ENCODE measurements around the gene N4BP3. TPM values are rescaled to one million over a fixed set of nuclear protein-coding genes. Genes with fewer than 3 reads are reported as not detected.

The N4BP3 gene
- total RNA-seq, 4 donors from 2014 or later, result 7.6 to 14.0 (median 11.7) TPM

GRCh38 chr5:178080056-178080455 is 33.3 kb upstream of the N4BP3 start:
- H3K4me3 ChIP-seq, result no peak overlapping the region
- no peaks in the 10 kb centered on the region for H3K9me3 ChIP-seq
- no peak overlapping the region for H3K27ac ChIP-seq
- TF ChIP-seq POLR2A (IDR thresholded peaks at IDR 0.05) (no peak), CTCF (IDR thresholded peaks at IDR 0.05) (no peak), EP300 (IDR thresholded peaks at IDR 0.05) (no peak), POLR2AphosphoS5 (IDR thresholded peaks at IDR 0.05) (no peak)
- no peaks in the 10 kb centered on the region for H3K36me3 ChIP-seq
- no peak for DNase-seq (ENCODE audit: low spot score in 2 of 2)
- H3K27me3 ChIP-seq, result peaks cover 15% of the 10 kb centered on the region
- peaks cover 5% of the 10 kb centered on the region for H3K4me1 ChIP-seq
- 72% methylated on average over 8 of the region's 8 CpGs for WGBS

- 83% methylated on average over 9 of the region's 9 CpGs for WGBS
- no peak for TF ChIP-seq POLR2AphosphoS5 (IDR thresholded peaks at IDR 0.05)
- TF ChIP-seq POLR2A (IDR thresholded peaks at IDR 0.05), result no peak
- no peak for TF ChIP-seq CTCF (IDR thresholded peaks at IDR 0.05)
- no peak for TF ChIP-seq EP300 (IDR thresholded peaks at IDR 0.05)
- Histone ChIP-seq H3K4me1 (peaks cover 5% of the 10 kb centered on the region), H3K27me3 (peaks cover 9% of the 10 kb centered on the region), H3K27ac (no peak overlapping the region), H3K9me3 (no peaks in the 10 kb centered on the region), H3K4me3 (no peak overlapping the region), H3K36me3 (no peaks in the 10 kb centered on the region)
- DNase-seq (ENCODE audit: low spot score in 2 of 2), result no peak
Observed at GRCh38 chr5:178080618-178081410, 32.5 kb upstream of the N4BP3 start.

- Histone ChIP-seq H3K4me1 (peaks cover 5% of the 10 kb centered on the region), H3K27ac (no peak overlapping the region), H3K36me3 (no peaks in the 10 kb centered on the region), H3K4me3 (no peak overlapping the region), H3K9me3 (no peaks in the 10 kb centered on the region), H3K27me3 (peaks cover 15% of the 10 kb centered on the region)
- no peak for DNase-seq (ENCODE audit: low spot score in 2 of 2)
- TF ChIP-seq CTCF (IDR thresholded peaks at IDR 0.05) (no peak), EP300 (IDR thresholded peaks at IDR 0.05) (no peak), POLR2A (IDR thresholded peaks at IDR 0.05) (no peak), POLR2AphosphoS5 (IDR thresholded peaks at IDR 0.05) (no peak)
- WGBS, result 77% methylated on average over 12 of the region's 12 CpGs
Observed at GRCh38 chr5:178081571-178082243, 31.6 kb upstream of the N4BP3 start.

- H3K4me3 ChIP-seq, result no peak overlapping the region
- no peak for TF ChIP-seq POLR2A (IDR thresholded peaks at IDR 0.05)
- H3K4me1 ChIP-seq, result no peaks in the 10 kb centered on the region
- no peaks in the 10 kb centered on the region for H3K36me3 ChIP-seq
- no peak for DNase-seq (ENCODE audit: low spot score in 2 of 2)
- WGBS, result 61% methylated on average over 6 of the region's 6 CpGs
- H3K27me3 ChIP-seq, result peaks cover 18% of the 10 kb centered on the region
- no peaks in the 10 kb centered on the region for H3K9me3 ChIP-seq
- no peak overlapping the region for H3K27ac ChIP-seq
Observed at GRCh38 chr5:178083922-178084321, 29.4 kb upstream of the N4BP3 start.

GRCh38 chr5:178085316-178085715 is 28.0 kb upstream of the N4BP3 start:
- Histone ChIP-seq H3K4me1 (no peaks in the 10 kb centered on the region), H3K27me3 (peaks cover 18% of the 10 kb centered on the region), H3K9me3 (no peaks in the 10 kb centered on the region), H3K4me3 (no peak overlapping the region), H3K36me3 (no peaks in the 10 kb centered on the region), H3K27ac (no peak overlapping the region)
- 68% methylated on average over 6 of the region's 6 CpGs for WGBS
- no peak for TF ChIP-seq CTCF (IDR thresholded peaks at IDR 0.05)
- no peak for TF ChIP-seq POLR2AphosphoS5 (IDR thresholded peaks at IDR 0.05)
- TF ChIP-seq POLR2A (IDR thresholded peaks at IDR 0.05), result no peak
- no peak for TF ChIP-seq EP300 (IDR thresholded peaks at IDR 0.05)
- no peak for DNase-seq (ENCODE audit: low spot score in 2 of 2)

Data from suprapubic skin (tissue), 4 donors.